HepG2 (cell line): Measurements from ENCODE around the gene ACAT2. TPM values are rescaled to one million over a fixed set of nuclear protein-coding genes. Genes with fewer than 3 reads are reported as not detected.

Source experiments
- ATAC-seq: fragments of 200-7000 bp; cut with Tn5 transposase; 3 replicates; pipeline ENCODE4 v1.9.1; 2020; ENCODE audit warnings: mild to moderate bottlenecking, moderate library complexity
- BruUV-seq: library from RNA; stranded (reverse); fragments of 400-500 nt; replicated peaks from 2 replicates; lab custom pipeline; 2021; lab: Mats Ljungman, UMichigan
- CTCF ChIA-PET: fragments of 300-600 bp; formaldehyde crosslinking; extraction: SDS; loops from one replicate; lab custom pipeline; 2021; ENCODE audit warnings: low total read pairs, inconsistent platforms, low intra/inter-chr PET ratio; lab: Yijun Ruan, JAX
- POLR2A ChIA-PET: fragments of 350-600 bp; sonication (Branson Sonifier 250); formaldehyde crosslinking; loops from one replicate; lab custom pipeline; 2020; ENCODE audit warnings: antibody characterized with exemption, inconsistent platforms; lab: Yijun Ruan, JAX
- DNase-seq: peaks from one replicate; pipeline ENCODE4 v3.0.0-alpha.2; 2015; ENCODE audit warnings: low spot score
- FAIRE-seq: peaks from 3 replicates; lab custom pipeline; 2011; peaks lifted over from hg19 to GRCh38; lab: Jason Lieb, UNC
- H2AFZ ChIP-seq: one replicate; pipeline ENCODE4 v1.6.1; 2011; ENCODE audit warnings: low read length, inconsistent platforms
- H3K27ac ChIP-seq: fragments of 300-600 bp; 3 replicates; pipeline ENCODE4 v1.8.0; 2011; ENCODE audit warnings: mixed run types, mild to moderate bottlenecking, mixed read lengths, low read length, inconsistent platforms; ENCODE audit not compliant: insufficient read depth; ENCODE audit errors: extremely low read length
- H3K27me3 ChIP-seq, 2 experiments: fragments of 200-600 bp in 1 of 2; 2 replicates in 1 of 2; 3 replicates in 1 of 2; pipeline versions ENCODE4 v1.6.0 to v1.8.0; 2011; ENCODE audit warnings: low read length in 2 of 2, mild to moderate bottlenecking in 2 of 2, moderate library complexity in 2 of 2, inconsistent platforms in 1 of 2; ENCODE audit not compliant: insufficient read depth in 2 of 2, control insufficient read depth in 1 of 2
- H3K36me3 ChIP-seq, 2 experiments: fragments of 200-600 bp in 1 of 2; replicated peaks in 1 of 2; 2 replicates in 1 of 2; 3 replicates in 1 of 2; pipeline versions ENCODE4 v1.5.1 to v1.8.0; 2011; ENCODE audit warnings: low read length in 2 of 2, inconsistent platforms in 1 of 2; ENCODE audit not compliant: insufficient read depth in 2 of 2, control insufficient read depth in 1 of 2
- H3K4me1 ChIP-seq: 2 replicates; pipeline ENCODE4 v1.5.1; 2012; ENCODE audit warnings: low read length, inconsistent platforms; ENCODE audit not compliant: insufficient read depth
- H3K4me2 ChIP-seq: 2 replicates; pipeline ENCODE4 v1.6.0; 2011; ENCODE audit warnings: low read depth, low read length, inconsistent platforms
- H3K4me3 ChIP-seq, 3 experiments: fragments of 200-600 bp in 1 of 3; sonication (generic), shearing (Covaris generic) in 1 of 3; replicated peaks in 1 of 3; 2 replicates each; pipeline ENCODE4 v1.5.1; 2011 to 2016; ENCODE audit warnings: low read length in 3 of 3, inconsistent platforms in 2 of 3, low read depth in 2 of 3, mild to moderate bottlenecking in 2 of 3, control low read depth in 1 of 3, mixed read lengths in 1 of 3; ENCODE audit not compliant: insufficient read depth in 1 of 3
- H3K79me2 ChIP-seq: one replicate; pipeline ENCODE4 v1.6.1; 2011; ENCODE audit warnings: low read length, inconsistent platforms; ENCODE audit not compliant: insufficient read depth
- H3K9ac ChIP-seq: 2 replicates; pipeline ENCODE4 v1.6.0; 2011; ENCODE audit warnings: mild to moderate bottlenecking, low read depth, low read length, inconsistent platforms; ENCODE audit not compliant: insufficient read depth
- H3K9me3 ChIP-seq: 2 replicates; pipeline ENCODE4 v1.5.1; 2012; ENCODE audit warnings: mild to moderate bottlenecking, low read length
- H4K20me1 ChIP-seq: 2 replicates; pipeline ENCODE4 v1.6.0; 2011; ENCODE audit warnings: inconsistent platforms, mild to moderate bottlenecking, low read length, moderate library complexity; ENCODE audit not compliant: insufficient read depth
- HOXA7 ChIP-seq: sonication (generic); formaldehyde crosslinking; IDR thresholded peaks from 2 replicates; pipeline ENCODE4 v1.8.1; 2022; ENCODE audit warnings: mild to moderate bottlenecking, missing genetic modification reagents, moderate library complexity
- HOXA9 ChIP-seq: sonication (generic); formaldehyde crosslinking; IDR thresholded peaks from 2 replicates; pipeline ENCODE4 v1.8.1; 2022; ENCODE audit warnings: missing genetic modification reagents, mild to moderate bottlenecking, moderate library complexity, borderline replicate concordance
- JUNB ChIP-seq: sonication (generic); formaldehyde crosslinking; IDR thresholded peaks from 2 replicates; pipeline ENCODE4 v1.8.0; 2022; ENCODE audit warnings: missing genetic modification reagents, mild to moderate bottlenecking, borderline replicate concordance
- KAT2B ChIP-seq: fragments of 150-350 bp; IDR thresholded peaks from 2 replicates; pipeline ENCODE4 v1.6.1; 2014; ENCODE audit warnings: low read depth, low read length, borderline replicate concordance
- NFE2L1 ChIP-seq: sonication (generic); formaldehyde crosslinking; IDR thresholded peaks from 2 replicates; pipeline ENCODE4 v1.4.0; 2020; ENCODE audit warnings: missing genetic modification reagents, mild to moderate bottlenecking, borderline replicate concordance
- POLR2A ChIP-seq, 2 experiments: IDR thresholded peaks; 2 replicates each; pipeline ENCODE4 v1.6.1; 2011; ENCODE audit warnings: low read depth in 2 of 2, low read length in 2 of 2, mild to moderate bottlenecking in 1 of 2, moderate library complexity in 1 of 2; ENCODE audit not compliant: insufficient read depth in 1 of 2
- POLR2G ChIP-seq: fragments of 200-400 bp; formaldehyde crosslinking; IDR thresholded peaks from 2 replicates; pipeline ENCODE4 v1.6.1; 2018; ENCODE audit warnings: mild to moderate bottlenecking, low read depth, low read length, moderate library complexity
- RBM22 ChIP-seq: fragments of 200-400 bp; formaldehyde crosslinking; optimal IDR thresholded peaks from 2 replicates; pipeline ENCODE3; 2017; ENCODE audit warnings: mild to moderate bottlenecking, low read length, moderate library complexity
- RELA ChIP-seq: sonication (generic); formaldehyde crosslinking; IDR thresholded peaks from 2 replicates; pipeline ENCODE4 v1.4.0; 2020; ENCODE audit warnings: missing genetic modification reagents
- TP53 ChIP-seq: sonication (generic); formaldehyde crosslinking; conservative IDR thresholded peaks from 2 replicates; pipeline ENCODE4 v1.4.0; 2020; ENCODE audit warnings: missing genetic modification reagents
- ZNF121 ChIP-seq: sonication (generic); formaldehyde crosslinking; IDR thresholded peaks from 2 replicates; pipeline ENCODE4 v1.5.0; 2020; ENCODE audit warnings: mild to moderate bottlenecking, missing genetic modification reagents
- ZNF615 ChIP-seq: sonication (generic); formaldehyde crosslinking; IDR thresholded peaks from 2 replicates; pipeline ENCODE4 v1.5.0; 2020; ENCODE audit warnings: mild to moderate bottlenecking, missing genetic modification reagents, borderline replicate concordance
- ZNF780A ChIP-seq: sonication (generic); formaldehyde crosslinking; IDR thresholded peaks from 2 replicates; pipeline ENCODE4 v1.8.0; 2022; ENCODE audit warnings: mild to moderate bottlenecking, missing genetic modification reagents, moderate library complexity
- ZNF841 ChIP-seq: sonication (generic); formaldehyde crosslinking; IDR thresholded peaks from 2 replicates; pipeline ENCODE4 v1.8.1; 2023; ENCODE audit warnings: missing genetic modification reagents, borderline replicate concordance
- WGBS: methylation state at CpG from one replicate; pipeline ENCODE4 v1.1.6; 2017; ENCODE audit warnings: low lambda C conversion rate; 5-methylcytosine and 5-hydroxymethylcytosine counted together
- in situ Hi-C: cut with HindIII; loops from 2 replicates; pipeline ENCODE4 v1.10.0; 2017; ENCODE audit warnings: low pct_unique_long_range_greater_than_20kb; ENCODE audit not compliant: extremely low pct_ligation_motif_present
- intact Hi-C: fragments of 100-400 bp; cut with micrococcal nuclease; formaldehyde crosslinking; loops from one replicate; pipeline ENCODE4 v1.10.0; 2022; ENCODE audit not compliant: unreplicated experiment
- polyA plus RNA-seq, 8 experiments: library from polyadenylated mRNA; depleted of rRNA in 3 of 8; stranded (reverse) in 7 of 8; unstranded in 1 of 8; fragments of >200 nt; fragmentation: Illumina TruSeq in 4 of 8; extraction: Trizol in 4 of 8; gene quantifications; 2 replicates each; pipeline versions ENCODE4 v1.2.1 to v1.2.3, GENCODE V29; 2011 to 2016; ENCODE audit warnings: low read depth in 4 of 8, missing spikeins in 1 of 8, mixed read lengths in 1 of 8; ENCODE audit not compliant: insufficient read depth in 1 of 8
- total RNA-seq, 5 experiments: library from RNA; depleted of rRNA; stranded (reverse); fragments of >200 nt; fragmentation: Illumina TruSeq; extraction: Trizol; gene quantifications; 2 replicates each; pipeline ENCODE4 v1.2.3, GENCODE V29; 2016; ENCODE audit warnings: low read depth in 1 of 5
- TF ChIP-seq, protein P1 (sequence below): sonication (generic); formaldehyde crosslinking; IDR thresholded peaks from 2 replicates; pipeline ENCODE4 v1.4.0; 2020; ENCODE audit warnings: missing genetic modification reagents, borderline replicate concordance

Gene ACAT2
- total and polyA plus RNA-seq, 2 of the 13 experiments (the other 11 are each of a cell fraction or from before 2014, with no cell fraction given) = 121 to 534 TPM

DNA sequence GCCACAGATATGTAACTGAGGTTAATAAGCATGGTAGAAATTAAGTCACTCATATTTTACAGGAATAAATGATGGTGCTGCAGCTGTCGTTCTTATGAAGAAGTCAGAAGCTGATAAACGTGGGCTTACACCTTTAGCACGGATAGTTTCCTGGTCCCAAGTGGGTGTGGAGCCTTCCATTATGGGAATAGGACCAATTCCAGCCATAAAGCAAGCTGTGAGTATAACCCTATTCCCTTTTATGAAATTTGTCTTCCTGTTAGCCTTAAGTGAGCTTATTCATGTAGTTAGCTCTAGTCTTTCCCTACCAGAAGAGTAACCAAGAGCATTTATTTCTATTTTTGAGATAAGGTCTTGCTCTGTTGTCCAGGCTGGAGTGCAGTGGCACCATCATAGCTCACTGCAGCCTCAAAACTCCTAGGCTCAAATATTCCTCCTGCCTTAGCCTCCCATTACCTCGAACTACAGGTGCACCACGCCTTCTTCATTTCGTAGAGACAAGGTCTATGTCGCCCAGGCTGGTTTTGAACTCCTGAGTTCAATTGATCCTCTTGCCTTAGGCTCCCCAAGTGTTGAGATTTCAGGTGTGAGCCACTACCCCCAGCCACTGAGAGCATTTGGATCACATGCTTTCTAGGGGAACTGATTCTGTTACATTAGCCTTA, 15.5 kb downstream of the ACAT2 start:
- TF ChIP-seq HOXA9 (CRISPR knock-in tag) (0 out of 2 replicates have a peak, but pooled peaks have one; percentile 20), KAT2B (no peak), ZNF780A (0 out of 2 replicates have a peak, but pooled peaks have one; percentile 27), RELA (no peak), ZNF841 (no peak), POLR2G (peak; percentile 58), TP53 (CRISPR knock-in tag) (no peak), RBM22 (peak; percentile 47), NFE2L1 (no peak), JUNB (CRISPR knock-in tag) (peak; percentile 16; the same call in 1 of the 2 replicates), HOXA7 (0 out of 2 replicates have a peak, but pooled peaks have one; percentile 36), ZNF121 (CRISPR knock-in tag) (peak; percentile 59; the same call in 1 of the 2 replicates), ZNF615 (CRISPR knock-in tag) (no peak), POLR2A (IDR thresholded peaks at IDR 0.05; ENCODE audit: insufficient read depth in 1 of 2, low read depth in 2 of 2, low read length in 2 of 2) (peak; percentile 27 to 52; a peak in 3 of 4 replicates)
- TF ChIP-seq, protein P1, sequence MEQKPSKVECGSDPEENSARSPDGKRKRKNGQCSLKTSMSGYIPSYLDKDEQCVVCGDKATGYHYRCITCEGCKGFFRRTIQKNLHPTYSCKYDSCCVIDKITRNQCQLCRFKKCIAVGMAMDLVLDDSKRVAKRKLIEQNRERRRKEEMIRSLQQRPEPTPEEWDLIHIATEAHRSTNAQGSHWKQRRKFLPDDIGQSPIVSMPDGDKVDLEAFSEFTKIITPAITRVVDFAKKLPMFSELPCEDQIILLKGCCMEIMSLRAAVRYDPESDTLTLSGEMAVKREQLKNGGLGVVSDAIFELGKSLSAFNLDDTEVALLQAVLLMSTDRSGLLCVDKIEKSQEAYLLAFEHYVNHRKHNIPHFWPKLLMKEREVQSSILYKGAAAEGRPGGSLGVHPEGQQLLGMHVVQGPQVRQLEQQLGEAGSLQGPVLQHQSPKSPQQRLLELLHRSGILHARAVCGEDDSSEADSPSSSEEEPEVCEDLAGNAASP (CRISPR knock-in tag) = no peak
- no peak overlapping the region for H3K4me3 ChIP-seq
- no peak overlapping the region for H2AFZ ChIP-seq
- H3K27ac ChIP-seq = no peak overlapping the region
- peaks cover 21 to 92% of the 10 kb centered on the region in 2 experiments for H3K36me3 ChIP-seq
- no peak overlapping the region for H3K4me2 ChIP-seq
- peaks cover 6% of the 10 kb centered on the region; the same call in 1 of the 2 replicates for H4K20me1 ChIP-seq
- intact Hi-C loops (no loop called here), in situ Hi-C loops (no loop called here)
- ATAC-seq = no peak; the same call in 2 of the 3 replicates
- peaks cover 8% of the 10 kb centered on the region for H3K79me2 ChIP-seq
- 97% methylated on average over 7 of the region's 7 CpGs for WGBS
- no peak overlapping the region for H3K9ac ChIP-seq
- BruUV-seq = no TSS peak
- CTCF ChIA-PET = no interaction called here
- FAIRE-seq = no peak
- DNase-seq = no peak
- H3K9me3 ChIP-seq = no peaks in the 10 kb centered on the region
- no peaks in the 10 kb centered on the region for H3K27me3 ChIP-seq
- peaks cover 10% of the 10 kb centered on the region; the same call in 1 of the 2 replicates for H3K4me1 ChIP-seq
- POLR2A ChIA-PET = interaction anchor here (1.9 to 4.3 kb wide), 2 partner anchors 13 to 15 kb away, joined by 11 to 29 read pairs; partner anchors contain the start of genes ACAT2, MRPL18 and TCP1
